SH-SY5Y (cell line): ENCODE measurements around the gene EEIG1.
A peak's percentile ranks its signal among the peaks of the same experiment; 100 is the strongest.

Source experiments
- GATA2 ChIP-seq: IDR thresholded peaks from 2 replicates; pipeline ENCODE4 v1.6.1; 2011; ENCODE audit warnings: mild to moderate bottlenecking, low read depth, low read length
- GATA3 ChIP-seq: IDR thresholded peaks from 2 replicates; pipeline ENCODE4 v1.6.1; 2011; ENCODE audit warnings: low read depth, mild to moderate bottlenecking, low read length, moderate library complexity

The EEIG1 gene

GRCh38 chr9:127974769-127975261 is 6.0 kb downstream of the EEIG1 start:
- TF ChIP-seq GATA3 = no peak
- no peak for TF ChIP-seq GATA2

- no peak for TF ChIP-seq GATA3
- TF ChIP-seq GATA2 = 0 out of 2 replicates have a peak, but pooled peaks have one; percentile 17
Observed at GRCh38 chr9:127974001-127974768, 6.6 kb downstream of the EEIG1 start.

GRCh38 chr9:127973169-127974000 is 7.4 kb downstream of the EEIG1 start:
- TF ChIP-seq GATA2 = no peak
- TF ChIP-seq GATA3 = no peak

GRCh38 chr9:127972236-127972871 is 8.4 kb downstream of the EEIG1 start:
- TF ChIP-seq GATA2 (0 out of 2 replicates have a peak, but pooled peaks have one; percentile 3), GATA3 (no peak)

- TF ChIP-seq GATA2 = no peak
Observed at GRCh38 chr9:127971357-127972235, 9.2 kb downstream of the EEIG1 start.

- TF ChIP-seq GATA3 (no peak), GATA2 (no peak)
Observed at GRCh38 chr9:127970401-127971313, 10.1 kb downstream of the EEIG1 start.

- no peak for TF ChIP-seq GATA2
- no peak for TF ChIP-seq GATA3
Observed at GRCh38 chr9:127968700-127969383, 11.9 kb downstream of the EEIG1 start.

GRCh38 chr9:127968042-127968441 is 12.7 kb downstream of the EEIG1 start:
- no peak for TF ChIP-seq GATA3
- no peak for TF ChIP-seq GATA2

GRCh38 chr9:127967151-127967809 is 13.5 kb downstream of the EEIG1 start:
- TF ChIP-seq GATA3 (no peak), GATA2 (no peak)

- TF ChIP-seq GATA3 (no peak), GATA2 (no peak)
Observed at GRCh38 chr9:127966416-127967150, 14.2 kb downstream of the EEIG1 start.

GRCh38 chr9:127965953-127966352 is 14.8 kb downstream of the EEIG1 start:
- TF ChIP-seq GATA3 (no peak), GATA2 (no peak)
